ENCODE results near the gene CNOT6L.

- TF ChIP-seq CTCF (conservative IDR thresholded peaks at IDR 0.05; ENCODE audit: low read depth, low read length), result no peak
- no peak for TF ChIP-seq CEBPB (IDR thresholded peaks at IDR 0.05; ENCODE audit: low read depth, low read length)
- no peak for TF ChIP-seq SMC3 (IDR thresholded peaks at IDR 0.05; ENCODE audit: low read depth, low read length)
- no peak for TF ChIP-seq USF2 (IDR thresholded peaks at IDR 0.05; ENCODE audit: low read depth, low read length)
Measured at GRCh38 chr4:77714514-77714913, 104.7 kb downstream of the CNOT6L start.
